ENCODE data around the gene ARHGAP1. TPM values are rescaled to one million over a fixed set of nuclear protein-coding genes. Genes with fewer than 3 reads are reported as not detected.
A peak's percentile ranks its signal among the peaks of the same experiment; 100 is the strongest.

ARHGAP1 gene
- total RNA-seq, 6 experiments from 2014 or later: 26.5 to 46.2 (median 30.9) TPM

DNA sequence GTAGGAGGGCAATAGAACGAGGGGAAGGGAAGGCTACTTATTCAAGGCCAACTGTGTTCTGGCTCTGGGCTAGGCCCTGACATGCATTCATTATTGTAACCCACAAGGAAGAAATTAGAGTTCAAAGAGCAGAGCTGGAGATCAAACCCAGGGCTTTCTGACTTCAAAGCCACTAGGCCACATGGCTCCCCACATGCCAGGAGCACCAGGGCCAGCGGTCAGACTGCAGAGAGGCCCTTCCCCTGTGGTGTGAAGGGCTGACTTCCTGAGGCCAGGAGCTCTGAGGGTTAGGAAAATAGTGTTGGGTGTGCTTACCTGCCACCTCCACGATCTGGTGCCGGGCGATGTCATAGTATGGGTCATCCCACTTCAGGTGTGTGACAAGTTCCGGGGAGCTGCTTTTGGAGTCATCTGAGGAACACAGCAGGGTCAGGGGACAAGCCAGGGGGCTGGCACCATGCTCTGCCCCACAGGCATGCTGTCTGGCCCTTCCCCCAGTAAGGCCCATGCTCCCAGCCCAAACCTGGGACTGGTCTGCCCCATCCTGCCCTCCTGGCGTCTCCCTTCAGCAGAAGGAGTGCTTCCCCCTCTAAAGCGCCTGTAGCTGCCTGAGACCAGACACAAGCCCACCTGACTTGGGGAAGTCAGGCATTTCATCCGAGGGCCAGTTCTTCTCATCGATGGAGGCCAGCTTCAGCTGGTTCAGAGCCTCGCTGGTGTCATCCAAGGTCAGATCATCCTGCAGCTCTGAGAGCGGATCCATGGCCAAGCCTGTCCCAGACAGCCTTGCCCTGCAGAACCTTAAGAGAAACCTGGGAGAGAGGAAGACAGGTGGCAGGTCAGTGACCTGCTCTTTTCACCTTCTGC, 4.8 kb downstream of the ARHGAP1 start:
- TF ChIP-seq, protein P1, sequence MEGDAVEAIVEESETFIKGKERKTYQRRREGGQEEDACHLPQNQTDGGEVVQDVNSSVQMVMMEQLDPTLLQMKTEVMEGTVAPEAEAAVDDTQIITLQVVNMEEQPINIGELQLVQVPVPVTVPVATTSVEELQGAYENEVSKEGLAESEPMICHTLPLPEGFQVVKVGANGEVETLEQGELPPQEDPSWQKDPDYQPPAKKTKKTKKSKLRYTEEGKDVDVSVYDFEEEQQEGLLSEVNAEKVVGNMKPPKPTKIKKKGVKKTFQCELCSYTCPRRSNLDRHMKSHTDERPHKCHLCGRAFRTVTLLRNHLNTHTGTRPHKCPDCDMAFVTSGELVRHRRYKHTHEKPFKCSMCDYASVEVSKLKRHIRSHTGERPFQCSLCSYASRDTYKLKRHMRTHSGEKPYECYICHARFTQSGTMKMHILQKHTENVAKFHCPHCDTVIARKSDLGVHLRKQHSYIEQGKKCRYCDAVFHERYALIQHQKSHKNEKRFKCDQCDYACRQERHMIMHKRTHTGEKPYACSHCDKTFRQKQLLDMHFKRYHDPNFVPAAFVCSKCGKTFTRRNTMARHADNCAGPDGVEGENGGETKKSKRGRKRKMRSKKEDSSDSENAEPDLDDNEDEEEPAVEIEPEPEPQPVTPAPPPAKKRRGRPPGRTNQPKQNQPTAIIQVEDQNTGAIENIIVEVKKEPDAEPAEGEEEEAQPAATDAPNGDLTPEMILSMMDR (IDR thresholded peaks at IDR 0.05): no peak
- no peak for TF ChIP-seq POLR2A (IDR thresholded peaks at IDR 0.05)
- ATAC-seq (no peak), DNase-seq (no peak)
- peaks cover 0 to 32% (median 17%) of the 10 kb centered on the region in 4 donors for H3K36me3 ChIP-seq
- no peaks in the 10 kb centered on the region for H3K27me3 ChIP-seq
- no CpG with 5 or more reads among the region's 12 CpGs for WGBS (ENCODE audit: insufficient coverage, low coverage, low lambda C conversion rate, missing lambda C conversion rate)
- H3K4me1 ChIP-seq: peaks cover 0 to 44% (median 19%) of the 10 kb centered on the region in 4 donors
- no peak overlapping the region for H3K4me3 ChIP-seq
- intact Hi-C loops (cut with DNase I): no loop called here
- H3K9me3 ChIP-seq: no peaks in the 10 kb centered on the region
- H3K27ac ChIP-seq: peak overlapping the region in 1 of 3 donors; percentile 37

DNA sequence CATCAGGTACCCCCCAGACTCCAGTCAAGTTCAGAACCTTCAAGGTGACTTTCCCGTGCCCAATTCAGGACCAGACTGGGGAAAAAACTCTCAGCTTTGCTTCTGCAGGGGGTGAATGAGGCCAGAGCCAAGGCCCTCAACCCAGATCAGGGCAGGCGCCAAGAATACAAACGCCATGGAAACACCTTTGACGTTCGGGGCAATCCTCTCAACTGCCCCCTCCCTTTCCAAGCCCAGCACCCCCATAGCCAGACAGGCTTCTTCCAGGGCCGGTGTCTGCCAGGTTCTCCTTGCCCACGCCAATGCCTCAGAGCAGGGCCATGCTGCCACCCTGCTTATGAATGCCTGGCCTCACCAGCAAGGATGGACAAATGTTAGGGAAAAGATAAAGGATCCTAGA, 5.8 kb downstream of the ARHGAP1 start:
- intact Hi-C loops (cut with DNase I): no loop called here
- no peak for DNase-seq
- Histone ChIP-seq H3K9me3 (no peaks in the 10 kb centered on the region), H3K4me1 (peaks cover 0 to 43% (median 19%) of the 10 kb centered on the region in 4 donors), H3K4me3 (no peak overlapping the region), H3K36me3 (peaks cover 0 to 32% (median 17%) of the 10 kb centered on the region in 4 donors), H3K27ac (no peak overlapping the region), H3K27me3 (no peaks in the 10 kb centered on the region)
- no peak for TF ChIP-seq POLR2A (IDR thresholded peaks at IDR 0.05)
- TF ChIP-seq, protein P1 (IDR thresholded peaks at IDR 0.05): no peak
- no peak for ATAC-seq
- WGBS (ENCODE audit: insufficient coverage, low coverage, low lambda C conversion rate, missing lambda C conversion rate): 17% methylated on average over 1 of the region's 7 CpGs

DNA sequence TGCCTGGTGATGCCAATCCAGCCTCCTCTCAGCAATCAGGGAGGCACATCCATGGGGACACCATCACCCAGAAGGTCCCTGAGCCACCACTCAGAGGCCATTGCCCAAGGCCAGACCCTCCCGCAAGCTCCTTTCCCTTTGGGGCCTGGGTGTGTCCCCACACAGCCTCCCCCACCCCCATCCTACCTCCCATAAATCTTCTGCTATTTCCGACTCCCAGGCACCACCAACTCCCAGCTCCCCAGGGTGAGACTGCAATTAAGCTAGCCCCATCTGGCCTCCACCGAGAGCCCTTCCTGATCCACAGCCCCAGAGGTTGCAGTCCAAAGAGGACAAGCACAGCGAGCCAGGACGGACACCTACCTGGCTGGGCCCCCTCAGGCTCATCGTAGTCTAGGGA, 6.3 kb downstream of the ARHGAP1 start:
- Histone ChIP-seq H3K9me3 (no peaks in the 10 kb centered on the region), H3K4me3 (no peak overlapping the region), H3K36me3 (peaks cover 0 to 37% (median 20%) of the 10 kb centered on the region in 4 donors), H3K4me1 (peaks cover 0 to 38% (median 16%) of the 10 kb centered on the region in 4 donors), H3K27ac (no peak overlapping the region), H3K27me3 (no peaks in the 10 kb centered on the region)
- TF ChIP-seq, protein P1 (IDR thresholded peaks at IDR 0.05): no peak
- TF ChIP-seq POLR2A (IDR thresholded peaks at IDR 0.05): no peak
- DNase-seq (no peak), ATAC-seq (no peak)
- 65% methylated on average over 2 of the region's 6 CpGs for WGBS (ENCODE audit: insufficient coverage, low coverage, low lambda C conversion rate, missing lambda C conversion rate)
- intact Hi-C loops (cut with DNase I): no loop called here

DNA sequence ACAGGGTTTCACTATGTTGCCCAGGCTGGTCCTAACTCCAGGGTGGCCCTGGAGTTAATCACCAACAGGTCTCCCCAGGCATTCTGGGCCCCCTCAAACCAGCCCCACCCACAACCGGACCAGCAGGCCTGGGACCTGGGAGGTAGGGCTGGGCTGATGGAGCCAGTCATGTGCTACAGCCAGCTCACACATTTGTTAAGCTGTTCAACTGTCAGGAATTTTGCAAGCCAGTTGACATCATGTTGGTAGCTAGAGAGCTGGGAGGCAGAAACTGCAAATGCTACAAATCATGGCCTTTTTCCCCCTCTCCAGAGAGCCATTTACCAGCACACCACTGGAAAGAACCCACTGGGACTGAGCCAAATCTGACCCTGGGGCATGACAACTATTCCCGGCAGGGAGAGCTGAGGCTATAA, 6.8 kb downstream of the ARHGAP1 start:
- H3K27ac ChIP-seq: no peak overlapping the region
- 60% methylated on average over 1 of the region's 2 CpGs for WGBS (ENCODE audit: insufficient coverage, low coverage, low lambda C conversion rate, missing lambda C conversion rate)
- ATAC-seq (no peak), DNase-seq (no peak)
- H3K27me3 ChIP-seq: no peaks in the 10 kb centered on the region
- H3K4me1 ChIP-seq: peaks cover 0 to 33% (median 14%) of the 10 kb centered on the region in 4 donors
- intact Hi-C loops (cut with DNase I): no loop called here
- H3K36me3 ChIP-seq: peaks cover 0 to 37% (median 20%) of the 10 kb centered on the region in 4 donors
- H3K9me3 ChIP-seq: no peaks in the 10 kb centered on the region
- no peak overlapping the region for H3K4me3 ChIP-seq
- TF ChIP-seq, protein P1 (IDR thresholded peaks at IDR 0.05): no peak
- no peak for TF ChIP-seq POLR2A (IDR thresholded peaks at IDR 0.05)

Measured in right lobe of liver (tissue), 6 donors.